ENCODE data around the gene TLE4.

Gene TLE4

GRCh38 chr9:79565245-79565644 is 6.5 kb upstream of the TLE4 start:
- no peak overlapping the region for H3K27ac Mint-ChIP-seq

DNA sequence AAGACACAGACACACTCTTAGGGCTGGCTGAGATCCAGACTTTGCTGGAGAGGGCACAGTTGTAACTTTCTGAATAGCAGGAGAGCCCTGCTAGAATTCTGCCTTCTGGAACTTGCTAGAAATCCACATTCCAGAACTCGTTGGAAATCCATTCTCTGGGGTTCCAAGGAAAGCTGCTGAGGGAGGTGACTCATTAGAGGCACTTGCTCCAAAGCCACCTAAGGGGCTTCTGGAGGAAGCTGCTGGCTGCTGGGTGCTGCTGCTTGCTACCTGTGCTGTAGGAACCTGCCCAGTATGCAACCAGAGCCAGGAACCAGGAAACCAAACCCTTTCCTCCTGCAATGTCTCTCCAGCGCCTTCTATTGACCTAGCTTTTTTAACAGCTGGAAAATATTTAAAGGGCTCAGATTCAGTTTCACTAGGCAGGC is 4.1 kb upstream of the TLE4 start:
- Mint-ChIP-seq H3K27ac (no peak overlapping the region), H3K9me3 (no peaks in the 10 kb centered on the region), H3K4me1 (peaks cover 8% of the 10 kb centered on the region), H3K4me3 (no peak overlapping the region), H3K36me3 (no peaks in the 10 kb centered on the region)
- ATAC-seq: no peak
- DNase-seq (ENCODE audit: low spot score in 2 of 2): no peak

More at GRCh38 chr9:79565245-79565644, 6.5 kb upstream of the TLE4 start:
- Mint-ChIP-seq H3K9me3 (no peaks in the 10 kb centered on the region), H3K36me3 (no peaks in the 10 kb centered on the region), H3K4me3 (no peak overlapping the region), H3K4me1 (peaks cover 4% of the 10 kb centered on the region)
- DNase-seq (ENCODE audit: low spot score in 2 of 2): no peak
- ATAC-seq: peak; percentile 99

DNA sequence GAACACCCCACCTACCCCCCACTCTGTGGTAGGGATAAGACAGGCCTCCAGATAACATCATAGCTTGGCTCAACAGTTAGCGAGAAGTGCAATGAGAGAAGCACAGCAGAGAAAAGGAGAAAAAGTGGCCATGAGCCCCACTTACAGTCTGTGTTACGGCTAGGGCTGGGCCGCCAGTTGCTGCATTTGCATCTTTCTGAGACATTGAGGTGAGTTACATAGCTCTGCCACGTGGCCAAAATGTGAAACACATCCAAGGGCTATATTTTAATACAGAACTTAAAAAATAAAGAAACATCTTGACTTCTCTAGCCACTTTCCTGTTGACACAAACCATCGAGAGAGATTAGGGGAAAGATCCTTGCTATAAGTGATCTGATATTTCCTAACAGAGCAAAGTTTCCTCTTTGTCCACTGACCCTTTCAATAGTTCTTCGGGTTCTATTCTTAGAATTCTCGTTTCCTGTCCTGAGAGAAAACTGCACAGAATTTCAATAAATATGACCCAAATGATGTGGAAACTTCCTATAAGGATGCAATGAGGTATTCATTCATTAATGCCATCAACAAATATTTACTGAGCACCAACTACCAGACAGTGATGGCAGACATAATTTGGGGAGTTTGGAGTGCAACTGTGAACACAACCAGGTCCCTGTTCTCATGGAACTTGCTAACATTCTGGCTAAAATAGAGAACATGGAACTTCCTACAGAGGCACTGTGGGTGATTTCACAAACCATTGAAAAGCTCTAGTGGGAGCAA is 3.2 kb upstream of the TLE4 start:
- H3K36me3 Mint-ChIP-seq: peaks cover 1% of the 10 kb centered on the region
- no peak for DNase-seq (ENCODE audit: low spot score in 2 of 2)
- no peak overlapping the region for H3K4me3 Mint-ChIP-seq
- H3K27ac Mint-ChIP-seq: no peak overlapping the region
- H3K4me1 Mint-ChIP-seq: peaks cover 9% of the 10 kb centered on the region
- no peaks in the 10 kb centered on the region for H3K9me3 Mint-ChIP-seq
- ATAC-seq: no peak

DNA sequence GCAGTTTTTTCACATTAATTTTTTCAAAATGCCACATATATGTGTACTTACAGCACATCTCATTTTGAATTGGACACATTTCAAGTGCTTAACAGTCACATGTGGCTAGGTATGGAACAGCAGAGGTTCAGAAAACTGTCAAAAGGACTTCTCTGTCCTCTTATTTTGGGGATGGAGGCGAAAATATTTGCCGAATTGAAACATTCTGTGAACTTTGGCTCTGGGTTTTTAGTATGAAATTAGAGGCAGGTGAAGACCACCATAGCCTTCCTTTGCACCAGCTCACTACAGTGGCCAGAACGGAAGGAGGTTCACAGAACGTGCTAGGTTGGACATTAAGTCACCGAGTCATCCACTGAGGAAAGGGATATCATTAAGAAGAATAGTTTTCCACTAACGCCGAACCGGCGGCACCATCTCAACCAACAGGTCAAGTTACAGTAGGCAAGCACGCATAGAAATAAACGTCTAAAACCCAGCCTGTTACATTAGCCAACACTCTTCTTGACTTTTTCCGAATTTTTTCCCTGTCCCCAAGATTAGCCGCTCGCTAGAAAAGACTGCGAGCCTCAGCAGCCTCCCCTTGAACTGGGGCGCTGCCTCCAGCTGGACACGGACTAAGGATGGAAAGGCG is 1.8 kb upstream of the TLE4 start:
- no peaks in the 10 kb centered on the region for H3K9me3 Mint-ChIP-seq

DNA sequence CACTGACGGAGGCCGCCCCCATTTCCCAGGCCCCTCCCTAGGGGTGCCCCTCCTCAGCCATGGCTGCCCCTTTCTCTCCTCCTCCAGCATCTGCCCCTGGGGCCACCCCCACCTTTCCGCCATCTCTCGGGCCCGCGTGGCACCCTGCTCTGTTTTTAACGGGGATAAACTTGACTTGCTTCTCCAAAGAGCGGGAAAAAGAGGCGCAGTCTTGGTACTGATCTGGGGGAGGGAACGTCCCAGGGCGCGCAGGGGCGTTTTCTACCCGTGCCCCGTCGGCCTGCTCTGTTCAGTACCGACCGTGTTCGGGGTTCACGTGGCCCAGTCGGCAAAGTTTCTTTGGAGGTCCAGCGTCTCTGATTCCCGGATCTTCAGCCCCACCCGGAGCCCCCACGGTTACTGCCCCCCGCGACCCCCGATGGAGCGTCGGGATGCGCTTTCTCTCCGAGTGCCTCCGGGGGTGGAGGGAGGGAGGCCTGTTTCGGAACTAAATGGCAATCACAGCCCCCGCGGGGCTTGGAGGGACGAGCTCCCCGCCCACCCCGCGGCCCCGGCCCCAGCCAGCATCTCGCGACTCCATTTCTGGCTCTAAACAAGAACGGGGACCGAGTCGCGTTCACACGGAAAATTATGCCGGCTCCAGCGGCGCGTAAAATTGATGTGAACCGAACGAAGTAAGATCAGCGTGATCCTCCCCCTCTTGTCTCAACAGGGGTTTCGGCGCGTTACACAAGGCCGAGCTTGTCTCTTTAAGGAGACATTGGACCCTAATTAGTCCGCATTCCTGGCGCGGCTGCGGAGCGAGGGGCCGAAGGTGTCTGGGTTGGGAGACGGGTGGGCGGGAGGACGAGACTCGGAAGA is 1.1 kb upstream of the TLE4 start:
- peak; percentile 0 for ATAC-seq
- no peaks in the 10 kb centered on the region for H3K9me3 Mint-ChIP-seq
- H3K4me1 Mint-ChIP-seq: peaks cover 26% of the 10 kb centered on the region
- peak; percentile 24 to 74 for DNase-seq (ENCODE audit: low spot score in 2 of 2)
- no peak overlapping the region for H3K27ac Mint-ChIP-seq
- no peak overlapping the region for H3K4me3 Mint-ChIP-seq
- peaks cover 17% of the 10 kb centered on the region for H3K36me3 Mint-ChIP-seq

More for the DNA sequence above, 1.8 kb upstream of the TLE4 start:
- DNase-seq (ENCODE audit: low spot score in 2 of 2) (no peak), ATAC-seq (no peak)
- H3K27ac Mint-ChIP-seq: no peak overlapping the region
- H3K4me1 Mint-ChIP-seq: peaks cover 22% of the 10 kb centered on the region
- H3K36me3 Mint-ChIP-seq: peaks cover 12% of the 10 kb centered on the region
- no peak overlapping the region for H3K4me3 Mint-ChIP-seq

GRCh38 chr9:79572032-79572607 is 355 bp downstream of the TLE4 start:
- H3K4me1 Mint-ChIP-seq: peaks cover 40% of the 10 kb centered on the region
- H3K27ac Mint-ChIP-seq: no peak overlapping the region
- DNase-seq (ENCODE audit: low spot score in 2 of 2): peak in 1 of 2 donors; percentile 68
- H3K4me3 Mint-ChIP-seq: no peak overlapping the region
- H3K36me3 Mint-ChIP-seq: peaks cover 26% of the 10 kb centered on the region
- no peaks in the 10 kb centered on the region for H3K9me3 Mint-ChIP-seq
- ATAC-seq: no peak

- Mint-ChIP-seq H3K4me1 (peaks cover 46% of the 10 kb centered on the region), H3K27ac (peak overlapping the region; percentile 95), H3K9me3 (no peaks in the 10 kb centered on the region), H3K36me3 (peaks cover 26% of the 10 kb centered on the region), H3K4me3 (no peak overlapping the region)
- ATAC-seq (no peak), DNase-seq (ENCODE audit: low spot score in 2 of 2) (peak; percentile 59 to 82)
These were observed 1.0 kb downstream of the TLE4 start for GRCh38 chr9:79572608-79573411.

- Mint-ChIP-seq H3K4me3 (no peak overlapping the region), H3K4me1 (peaks cover 51% of the 10 kb centered on the region)
- no peak for DNase-seq (ENCODE audit: low spot score in 2 of 2)
These were observed 1.7 kb downstream of the TLE4 start for GRCh38 chr9:79573412-79573923.

DNA sequence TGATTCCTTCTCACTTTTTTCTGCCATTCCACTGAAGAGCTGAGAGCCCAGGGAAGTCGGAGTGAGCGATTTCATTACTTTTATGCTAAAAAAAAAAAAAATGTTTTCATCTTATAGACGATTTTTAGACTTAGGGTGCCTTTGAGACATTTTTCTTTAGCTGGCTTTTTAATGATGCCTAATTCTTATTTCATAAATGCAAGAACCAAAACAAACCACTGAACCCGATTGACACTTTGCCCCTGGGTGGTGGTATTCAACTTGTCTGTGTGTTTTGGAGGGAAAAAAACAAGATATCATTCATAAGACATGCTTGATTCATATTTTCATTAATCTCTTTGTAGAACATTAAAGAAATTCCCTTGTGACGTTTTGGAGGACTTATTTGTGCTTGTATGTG is 2.4 kb downstream of the TLE4 start:
- peaks cover 55% of the 10 kb centered on the region for H3K4me1 Mint-ChIP-seq
- ATAC-seq: no peak

More at GRCh38 chr9:79573412-79573923, 1.7 kb downstream of the TLE4 start:
- H3K9me3 Mint-ChIP-seq: no peaks in the 10 kb centered on the region
- ATAC-seq: no peak
- peaks cover 27% of the 10 kb centered on the region for H3K36me3 Mint-ChIP-seq
- peak overlapping the region; percentile 95 for H3K27ac Mint-ChIP-seq

GRCh38 chr9:79574781-79575180 is 3.0 kb downstream of the TLE4 start:
- H3K9me3 Mint-ChIP-seq: no peaks in the 10 kb centered on the region
- no peak overlapping the region for H3K27ac Mint-ChIP-seq
- peaks cover 35% of the 10 kb centered on the region for H3K36me3 Mint-ChIP-seq
- ATAC-seq (no peak), DNase-seq (ENCODE audit: low spot score in 2 of 2) (no peak)
- H3K4me3 Mint-ChIP-seq: no peak overlapping the region
- peaks cover 58% of the 10 kb centered on the region for H3K4me1 Mint-ChIP-seq

More for the DNA sequence above, 2.4 kb downstream of the TLE4 start:
- Mint-ChIP-seq H3K9me3 (no peaks in the 10 kb centered on the region), H3K27ac (peak overlapping the region; percentile 95), H3K36me3 (peaks cover 33% of the 10 kb centered on the region), H3K4me3 (no peak overlapping the region)
- no peak for DNase-seq (ENCODE audit: low spot score in 2 of 2)

GRCh38 chr9:79575547-79575946 is 3.8 kb downstream of the TLE4 start:
- Mint-ChIP-seq H3K9me3 (no peaks in the 10 kb centered on the region), H3K4me1 (peaks cover 58% of the 10 kb centered on the region), H3K36me3 (peaks cover 35% of the 10 kb centered on the region), H3K27ac (no peak overlapping the region), H3K4me3 (peak overlapping the region; percentile 5)
- ATAC-seq: no peak
- no peak for DNase-seq (ENCODE audit: low spot score in 2 of 2)

DNA sequence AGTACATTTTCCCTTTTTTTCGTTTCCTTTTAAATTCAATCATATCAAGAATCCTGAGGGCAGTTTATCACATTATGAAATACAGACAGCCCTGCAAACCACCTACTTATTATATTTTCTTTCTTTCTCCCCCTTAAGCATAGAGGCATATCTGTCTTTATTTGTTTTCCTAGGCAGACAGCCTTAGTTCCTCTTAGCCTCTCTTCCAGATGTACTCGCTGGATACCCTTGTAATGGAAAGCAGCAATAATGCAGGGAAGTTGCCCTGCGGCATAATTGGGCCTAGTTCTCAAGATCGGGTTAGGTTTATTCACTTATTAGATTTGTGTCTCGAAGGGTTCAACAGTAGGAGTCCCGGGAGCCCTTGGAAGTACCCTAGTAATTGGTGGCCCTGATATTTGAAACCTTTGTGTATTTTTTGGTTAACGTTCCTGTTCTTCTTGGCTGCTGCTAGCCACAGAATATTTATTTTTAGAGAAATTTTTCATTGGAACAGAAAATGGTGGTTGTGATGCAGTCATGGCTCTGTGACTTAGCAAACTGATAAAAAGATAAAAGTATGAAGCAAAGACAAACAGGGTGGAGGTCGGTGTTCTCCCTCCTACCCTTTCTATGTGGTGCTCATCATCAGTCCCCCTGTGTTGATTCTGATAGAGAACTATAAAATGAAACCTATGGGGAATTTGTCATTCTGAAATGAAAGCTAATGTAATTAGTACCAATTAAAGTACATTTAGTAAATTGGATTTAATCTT is 6.4 kb downstream of the TLE4 start:
- DNase-seq (ENCODE audit: low spot score in 2 of 2): no peak
- Mint-ChIP-seq H3K4me1 (peaks cover 83% of the 10 kb centered on the region), H3K36me3 (peaks cover 35% of the 10 kb centered on the region), H3K27ac (no peak overlapping the region), H3K4me3 (no peak overlapping the region), H3K9me3 (no peaks in the 10 kb centered on the region)
- ATAC-seq: no peak

GRCh38 chr9:79578891-79579290 is 7.1 kb downstream of the TLE4 start:
- no peak overlapping the region for H3K4me3 Mint-ChIP-seq
- H3K4me1 Mint-ChIP-seq: peaks cover 85% of the 10 kb centered on the region
- H3K27ac Mint-ChIP-seq: no peak overlapping the region
- H3K9me3 Mint-ChIP-seq: no peaks in the 10 kb centered on the region
- DNase-seq (ENCODE audit: low spot score in 2 of 2) (no peak), ATAC-seq (no peak)
- H3K36me3 Mint-ChIP-seq: peaks cover 30% of the 10 kb centered on the region

GRCh38 chr9:79579624-79580023 is 7.9 kb downstream of the TLE4 start:
- peaks cover 86% of the 10 kb centered on the region for H3K4me1 Mint-ChIP-seq
- no peak for ATAC-seq
- no peaks in the 10 kb centered on the region for H3K9me3 Mint-ChIP-seq
- H3K27ac Mint-ChIP-seq: no peak overlapping the region
- peaks cover 23% of the 10 kb centered on the region for H3K36me3 Mint-ChIP-seq
- H3K4me3 Mint-ChIP-seq: no peak overlapping the region
- no peak for DNase-seq (ENCODE audit: low spot score in 2 of 2)
